HFFc6 (cell line): ENCODE results near the gene ATP5MG. TPM values are rescaled to one million over a fixed set of nuclear protein-coding genes. Genes with fewer than 3 reads are reported as not detected.

Experiments used
- DNase-seq: peaks from one replicate; pipeline ENCODE4 v3.0.0-alpha.2; 2018
- H3K27ac Mint-ChIP-seq: 2 replicates; pipeline ENCODE4 v1.8.0; 2020; ENCODE audit warnings: mild to moderate bottlenecking, mixed read lengths
- H3K27me3 Mint-ChIP-seq: 2 replicates; pipeline ENCODE4 v1.8.0; 2021; ENCODE audit warnings: mild to moderate bottlenecking, moderate library complexity, mixed read lengths; ENCODE audit not compliant: insufficient read depth
- H3K36me3 Mint-ChIP-seq: 2 replicates; pipeline ENCODE4 v1.8.0; 2021; ENCODE audit warnings: low read depth, mixed read lengths
- H3K4me1 Mint-ChIP-seq: 2 replicates; pipeline ENCODE4 v1.8.0; 2020; ENCODE audit warnings: low read depth, mixed read lengths
- H3K4me3 Mint-ChIP-seq: 2 replicates; pipeline ENCODE4 v1.8.0; 2020; ENCODE audit warnings: mild to moderate bottlenecking, moderate library complexity, mixed read lengths
- H3K9me3 Mint-ChIP-seq: 2 replicates; pipeline ENCODE4 v1.8.0; 2020; ENCODE audit warnings: mild to moderate bottlenecking, mixed read lengths
- total RNA-seq, 6 experiments: library from RNA; stranded (reverse); fragmentation: NEBNext Ultra II Directional; extraction: Animal tissue kit (Norgen Biotek cat#: 25700); gene quantifications; 2 replicates in 1 of 6; 3 replicates in 5 of 6; pipeline ENCODE4 v1.2.3, GENCODE V29; 2021
- TF ChIP-seq, protein P1 (sequence below): fragments of 200-600 bp; sonication (generic); IDR thresholded peaks from 2 replicates; pipeline ENCODE4 v1.5.0; 2021; ENCODE audit warnings: antibody characterized with exemption, mild to moderate bottlenecking

Gene ATP5MG
- total RNA-seq, 6 experiments from 2014 or later = 196 to 275 (median 223) TPM

DNA sequence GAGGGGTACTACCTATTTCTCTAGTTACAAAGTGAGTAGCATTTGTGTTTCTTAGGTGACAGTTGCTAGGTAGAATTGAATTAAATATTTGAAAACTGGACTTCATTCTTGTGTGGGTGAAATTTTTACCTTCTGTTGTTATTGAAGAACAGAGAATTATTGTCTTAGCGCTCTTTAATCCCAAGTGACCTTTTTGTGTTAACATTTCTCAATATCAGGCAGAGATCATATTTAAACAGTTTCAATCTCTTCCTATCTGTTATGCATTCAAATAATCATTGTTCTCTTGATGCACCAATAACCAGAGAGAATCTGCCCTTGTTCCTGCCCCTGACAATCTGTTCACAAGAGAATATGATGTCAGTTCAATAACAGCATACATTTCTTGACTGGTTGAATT lies 49.0 kb downstream of the ATP5MG start:
- no peak overlapping the region for H3K27ac Mint-ChIP-seq
- H3K36me3 Mint-ChIP-seq = peaks cover 7% of the 10 kb centered on the region; the same call in 1 of the 2 replicates
- no peaks in the 10 kb centered on the region for H3K27me3 Mint-ChIP-seq

More for the DNA sequence above, 49.0 kb downstream of the ATP5MG start:
- no peaks in the 10 kb centered on the region for H3K9me3 Mint-ChIP-seq
- peaks cover 42% of the 10 kb centered on the region for H3K4me1 Mint-ChIP-seq
- DNase-seq = no peak
- no peak overlapping the region for H3K4me3 Mint-ChIP-seq
- TF ChIP-seq, protein P1, sequence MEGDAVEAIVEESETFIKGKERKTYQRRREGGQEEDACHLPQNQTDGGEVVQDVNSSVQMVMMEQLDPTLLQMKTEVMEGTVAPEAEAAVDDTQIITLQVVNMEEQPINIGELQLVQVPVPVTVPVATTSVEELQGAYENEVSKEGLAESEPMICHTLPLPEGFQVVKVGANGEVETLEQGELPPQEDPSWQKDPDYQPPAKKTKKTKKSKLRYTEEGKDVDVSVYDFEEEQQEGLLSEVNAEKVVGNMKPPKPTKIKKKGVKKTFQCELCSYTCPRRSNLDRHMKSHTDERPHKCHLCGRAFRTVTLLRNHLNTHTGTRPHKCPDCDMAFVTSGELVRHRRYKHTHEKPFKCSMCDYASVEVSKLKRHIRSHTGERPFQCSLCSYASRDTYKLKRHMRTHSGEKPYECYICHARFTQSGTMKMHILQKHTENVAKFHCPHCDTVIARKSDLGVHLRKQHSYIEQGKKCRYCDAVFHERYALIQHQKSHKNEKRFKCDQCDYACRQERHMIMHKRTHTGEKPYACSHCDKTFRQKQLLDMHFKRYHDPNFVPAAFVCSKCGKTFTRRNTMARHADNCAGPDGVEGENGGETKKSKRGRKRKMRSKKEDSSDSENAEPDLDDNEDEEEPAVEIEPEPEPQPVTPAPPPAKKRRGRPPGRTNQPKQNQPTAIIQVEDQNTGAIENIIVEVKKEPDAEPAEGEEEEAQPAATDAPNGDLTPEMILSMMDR = no peak

Other genes with a start within 250 kb of the ATP5MG start
- gene SCN4B, start 248.8 kb upstream of the ATP5MG start, total RNA-seq = under 1 TPM in 2 of 6 experiments, not detected in 4; 0.07 to 0.10 TPM
- not detected for gene SCN2B, start 225.0 kb upstream of the ATP5MG start, total RNA-seq
- not detected for gene JAML, start 176.6 kb upstream of the ATP5MG start, total RNA-seq
- gene MPZL3, start 149.2 kb upstream of the ATP5MG start, total RNA-seq = under 1 TPM in 2 of 6 experiments, not detected in 4; 0.21 to 0.33 TPM
- not detected for gene MPZL2, start 137.3 kb upstream of the ATP5MG start, total RNA-seq
- not detected for gene CD3E, start 96.9 kb upstream of the ATP5MG start, total RNA-seq
- not detected for gene CD3D, start 58.9 kb upstream of the ATP5MG start, total RNA-seq
- not detected for gene CD3G, start 57.3 kb upstream of the ATP5MG start, total RNA-seq
- gene UBE4A, start 42.0 kb upstream of the ATP5MG start, total RNA-seq = 10 to 100 TPM; 46.2 to 62.7 (median 54.1) TPM
- gene KMT2A, start 34.9 kb downstream of the ATP5MG start, total RNA-seq = 10 to 100 TPM; 29.3 to 39.3 (median 34.4) TPM
- gene TTC36, start 125.9 kb downstream of the ATP5MG start, total RNA-seq = under 1 TPM in 5 of 6 experiments, not detected in 1; 0.25 to 0.88 (median 0.52) TPM
- gene TMEM25, start 129.6 kb downstream of the ATP5MG start, total RNA-seq = 10 to 100 TPM; 10.8 to 17.1 (median 14.0) TPM
- gene IFT46, start 164.3 kb downstream of the ATP5MG start, total RNA-seq = 10 to 100 TPM; 17.3 to 22.4 (median 20.2) TPM
- 100 to 1,000 TPM; 271 to 331 (median 319) TPM for gene ARCN1, start 170.8 kb downstream of the ATP5MG start, total RNA-seq
- 100 to 1,000 TPM; 106 to 121 (median 114) TPM for gene PHLDB1, start 206.0 kb downstream of the ATP5MG start, total RNA-seq